NAMALWA (cell line): ENCODE results near the gene RYR2.

Experiments used
- DNase-seq: peaks from one replicate; pipeline ENCODE4 v3.0.0-alpha.2; 2015; ENCODE audit warnings: low spot score

Gene RYR2

DNA sequence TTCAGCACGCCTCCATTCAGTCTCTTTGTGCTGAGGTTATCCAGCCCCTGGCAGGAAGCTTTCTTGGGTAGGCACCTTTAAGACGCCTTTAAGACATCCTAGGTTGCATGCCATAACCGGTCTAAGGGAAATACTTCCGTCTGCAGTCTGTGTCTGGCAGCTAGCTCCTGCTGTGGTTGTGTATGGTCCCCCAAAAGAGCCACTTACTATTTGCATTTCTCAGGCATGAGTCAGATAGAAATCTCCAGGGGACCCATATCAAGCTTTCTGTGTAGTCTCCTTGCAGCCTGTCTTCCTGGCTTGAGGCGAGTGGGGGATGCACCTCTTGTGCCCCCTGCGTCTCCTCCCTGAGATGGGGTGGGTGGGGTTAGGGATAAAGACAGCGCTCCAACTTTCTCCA is 10.0 kb upstream of the RYR2 start:
- DNase-seq, result no peak

DNA sequence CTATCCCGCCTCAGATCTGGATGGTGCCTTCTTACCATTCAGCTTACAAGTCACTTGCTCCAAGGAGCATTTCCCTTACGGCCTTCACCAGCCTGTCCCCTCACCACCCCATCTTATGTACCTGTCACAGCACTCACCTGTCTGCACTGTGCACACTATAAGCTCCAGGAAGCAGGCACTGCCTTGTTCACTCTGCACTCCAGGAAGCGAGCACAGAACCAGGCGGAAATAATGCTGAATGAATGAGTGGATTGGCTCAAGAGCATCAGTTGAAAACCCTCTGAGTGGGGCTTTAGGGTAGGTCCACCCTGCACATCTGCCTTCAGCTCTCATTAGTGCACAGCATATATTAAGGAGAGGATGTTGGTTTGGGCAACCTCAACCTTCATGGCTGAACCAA is 8.9 kb upstream of the RYR2 start:
- DNase-seq, result no peak

DNA sequence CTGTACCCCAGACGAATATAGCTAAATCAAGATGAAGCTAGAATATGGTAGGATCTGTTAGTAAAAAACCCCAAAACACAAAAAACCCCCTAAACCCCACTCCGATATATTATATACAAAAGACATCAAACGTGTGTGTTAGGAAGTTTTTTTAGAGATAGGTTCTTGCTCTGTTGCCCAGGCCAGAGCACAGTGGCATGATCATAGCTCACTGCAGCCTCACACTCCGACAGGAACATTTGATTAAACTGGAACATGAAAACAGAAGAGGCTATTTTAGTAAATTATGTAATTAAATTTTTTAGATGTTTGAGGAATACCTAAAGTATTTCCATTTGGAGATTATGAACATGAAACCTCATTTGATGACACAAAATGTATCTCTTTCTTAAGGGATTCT is 8.2 kb upstream of the RYR2 start:
- no peak for DNase-seq

DNA sequence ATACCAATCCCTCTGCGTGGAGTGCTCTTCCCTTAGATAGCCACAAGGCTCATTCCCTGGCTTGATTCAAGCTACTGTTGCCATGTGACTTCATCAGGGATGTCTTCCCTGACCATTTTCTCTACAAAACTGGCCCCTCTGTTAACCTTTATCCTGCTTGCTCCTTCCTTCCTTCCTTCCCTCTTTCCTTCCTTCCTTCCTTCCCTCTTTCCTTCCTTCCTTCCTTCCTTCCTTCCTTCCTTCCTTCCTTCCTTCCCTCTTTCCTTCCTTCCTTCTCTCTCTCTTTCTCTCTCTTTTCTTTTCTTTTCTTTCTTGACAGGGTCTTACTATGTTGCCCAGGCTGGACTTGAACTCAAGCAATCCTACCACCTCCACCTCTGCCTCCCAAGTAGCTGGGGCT is 6.2 kb upstream of the RYR2 start:
- DNase-seq, result no peak

DNA sequence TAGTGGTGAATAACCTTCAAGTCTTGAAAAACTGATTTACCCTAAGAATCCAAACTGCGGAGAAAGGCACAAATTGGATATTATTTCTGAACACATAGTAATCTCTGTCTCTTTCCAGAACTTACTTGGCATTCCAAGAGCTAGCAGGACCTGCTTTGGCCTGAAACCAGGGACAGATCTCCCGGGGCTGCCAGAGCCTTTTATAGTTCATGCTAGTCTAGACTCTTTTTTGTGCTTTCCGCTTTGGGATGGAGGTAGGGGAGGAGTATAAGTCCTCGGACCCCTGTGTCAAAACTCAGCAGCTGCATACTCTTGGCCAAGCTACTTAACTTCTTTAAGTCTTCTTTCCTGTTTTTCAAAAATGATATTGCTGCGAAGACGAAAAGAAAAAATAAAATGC is 3.8 kb upstream of the RYR2 start:
- DNase-seq, result no peak

DNA sequence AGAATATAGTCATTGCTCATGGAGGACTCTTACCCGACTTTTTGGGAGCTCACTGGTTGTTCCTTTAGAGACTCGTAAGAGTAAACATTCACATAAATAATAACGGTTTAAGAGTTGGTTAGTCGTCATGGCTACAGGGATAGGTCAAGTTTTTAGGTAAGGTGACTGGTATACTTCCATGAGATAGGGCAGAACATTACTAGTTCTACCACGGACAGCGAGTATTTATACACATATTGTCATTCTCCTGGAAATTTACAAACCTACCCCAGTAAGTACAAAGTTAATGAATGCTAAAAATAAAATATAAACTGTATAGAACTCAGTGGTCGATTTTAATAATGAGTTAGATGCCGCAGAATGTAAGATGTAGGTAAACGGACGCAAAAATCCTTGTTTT is 1.2 kb upstream of the RYR2 start:
- DNase-seq, result no peak

DNA sequence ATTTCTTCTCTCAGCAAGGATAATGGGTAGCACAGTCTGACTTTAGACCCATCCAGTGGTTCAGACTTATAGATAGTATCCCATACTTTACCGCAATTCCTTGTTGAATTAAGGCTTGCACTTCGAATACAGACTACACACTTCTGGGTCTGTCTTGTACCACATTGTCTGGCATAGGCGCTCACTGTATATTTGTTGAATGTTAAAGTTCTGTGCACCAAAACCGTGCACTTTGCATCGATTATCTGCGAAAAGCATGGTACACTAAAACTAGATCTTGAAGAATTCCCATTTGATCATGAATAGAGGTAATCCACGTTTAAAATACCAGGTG is 556 bp upstream of the RYR2 start:
- no peak for DNase-seq

DNA sequence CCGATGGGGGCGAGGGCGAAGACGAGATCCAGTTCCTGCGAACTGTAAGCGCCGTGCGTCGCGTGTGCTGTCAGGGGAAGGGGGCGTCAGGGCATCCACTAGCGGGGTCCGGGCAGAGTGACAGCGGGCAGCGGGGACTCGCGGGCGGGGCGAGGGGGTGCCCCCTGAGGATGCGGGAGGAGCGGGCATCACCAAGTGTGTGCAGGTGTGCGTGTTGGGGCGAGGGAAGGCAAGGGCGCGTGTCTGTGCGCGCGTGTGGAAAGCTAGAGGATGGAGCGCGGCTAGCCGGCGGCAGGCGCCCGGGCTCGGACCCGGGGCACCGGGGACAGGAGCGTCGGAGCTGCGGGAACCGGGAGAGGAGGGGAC is 525 bp downstream of the RYR2 start:
- DNase-seq, result no peak

DNA sequence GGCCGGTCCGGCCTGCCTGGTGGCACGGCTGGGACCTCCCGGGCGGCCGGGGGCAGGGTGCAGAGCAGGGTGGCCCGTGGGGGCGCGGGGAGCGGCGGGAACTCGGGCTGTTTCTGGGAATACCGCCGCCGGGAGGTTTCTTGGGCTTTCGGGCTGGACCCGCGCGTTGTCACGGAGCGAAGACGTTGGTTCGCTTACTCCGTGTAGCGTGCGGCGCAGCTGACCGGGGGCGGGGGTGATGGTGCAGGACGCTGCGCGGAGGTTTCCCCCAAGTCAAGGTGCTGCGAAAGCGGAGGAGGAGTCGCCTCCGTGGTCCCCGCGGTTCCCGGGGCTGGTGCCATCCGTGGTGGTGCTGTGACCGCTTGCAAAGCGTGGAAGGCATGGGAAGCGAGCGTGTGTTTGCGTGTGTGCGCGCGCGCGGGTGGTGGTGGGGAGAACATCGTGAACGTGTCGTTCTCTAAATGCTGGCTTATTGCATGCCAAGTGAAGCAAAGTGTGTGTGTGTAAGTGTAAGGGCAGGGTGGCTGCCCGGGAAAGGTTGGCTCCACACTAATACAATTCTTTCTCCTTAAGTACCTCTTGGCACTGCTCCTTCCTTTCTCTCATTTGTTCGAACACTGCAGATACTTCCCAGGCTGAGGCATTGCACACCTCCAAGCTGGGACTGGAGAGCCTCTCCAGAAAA is 1.1 kb downstream of the RYR2 start:
- no peak for DNase-seq

DNA sequence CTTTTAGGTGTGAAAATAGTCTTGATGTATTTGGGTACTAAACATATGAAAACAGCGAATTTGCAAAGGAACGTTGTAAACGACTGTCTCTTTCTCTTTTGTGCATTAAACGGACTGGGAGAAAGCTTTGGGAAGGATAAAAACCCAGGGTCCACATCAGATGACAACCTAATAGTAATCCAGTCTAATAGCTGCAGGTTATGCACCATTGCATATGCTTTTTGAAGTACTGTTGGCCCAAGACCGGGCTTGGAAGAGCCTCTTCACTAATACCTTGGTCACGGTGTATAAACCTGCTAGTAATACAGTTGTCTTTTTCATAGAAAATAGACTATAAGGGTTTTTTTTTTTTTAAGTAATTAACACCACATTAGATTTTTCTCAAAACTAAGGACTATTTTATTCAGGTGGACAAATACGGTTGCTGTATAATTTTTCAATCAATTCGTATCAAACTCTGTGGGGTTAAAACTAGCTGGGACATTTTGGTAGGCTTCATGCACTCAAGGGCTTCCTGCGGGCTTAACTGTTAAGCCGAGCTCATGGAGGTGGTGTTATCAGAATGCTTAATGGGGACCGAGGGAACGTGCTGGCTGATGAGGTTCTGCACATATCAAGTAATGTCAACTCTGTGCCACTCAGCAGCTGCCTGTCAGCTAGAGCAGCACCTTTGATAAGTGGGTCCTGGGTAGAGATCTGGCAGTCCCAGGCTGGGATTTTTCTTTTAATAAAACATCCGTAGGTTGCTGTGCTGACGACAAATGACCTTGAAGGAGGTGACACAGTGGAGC is 2.1 kb downstream of the RYR2 start:
- DNase-seq, result no peak

DNA sequence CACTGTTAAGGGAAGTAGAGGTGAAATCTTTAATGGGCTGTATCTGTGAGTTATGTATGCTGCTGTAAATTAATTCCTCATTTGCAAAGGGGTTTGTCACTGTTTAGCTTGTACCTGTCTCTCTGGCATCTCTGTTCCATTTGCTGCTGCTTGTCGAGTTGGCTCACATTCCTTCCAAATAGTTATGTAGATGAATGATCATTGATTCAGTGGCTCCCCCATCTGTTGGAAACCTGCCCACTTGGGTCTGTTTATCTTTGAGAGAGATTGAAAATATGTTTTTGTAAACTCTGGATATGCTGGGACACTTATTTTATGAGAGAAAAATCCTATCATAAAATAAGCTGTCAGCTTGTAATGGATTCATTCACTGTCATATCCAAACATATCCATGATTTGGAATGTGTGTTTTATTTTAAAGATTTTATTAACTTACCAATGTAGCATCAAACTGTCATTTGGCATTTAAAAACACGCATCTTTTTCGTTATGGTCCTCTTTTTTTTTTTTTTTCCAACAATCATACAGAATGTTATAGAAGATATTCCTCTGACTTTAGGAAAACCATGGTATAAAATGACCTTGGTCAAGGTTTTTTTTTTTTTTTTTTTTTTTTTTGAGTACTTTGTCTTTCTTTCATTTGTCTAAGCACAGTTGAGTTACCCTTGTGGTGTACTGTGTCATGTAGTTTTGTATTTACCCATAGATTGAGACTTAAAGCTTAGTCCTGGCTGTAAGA is 3.5 kb downstream of the RYR2 start:
- DNase-seq, result peak; percentile 17

DNA sequence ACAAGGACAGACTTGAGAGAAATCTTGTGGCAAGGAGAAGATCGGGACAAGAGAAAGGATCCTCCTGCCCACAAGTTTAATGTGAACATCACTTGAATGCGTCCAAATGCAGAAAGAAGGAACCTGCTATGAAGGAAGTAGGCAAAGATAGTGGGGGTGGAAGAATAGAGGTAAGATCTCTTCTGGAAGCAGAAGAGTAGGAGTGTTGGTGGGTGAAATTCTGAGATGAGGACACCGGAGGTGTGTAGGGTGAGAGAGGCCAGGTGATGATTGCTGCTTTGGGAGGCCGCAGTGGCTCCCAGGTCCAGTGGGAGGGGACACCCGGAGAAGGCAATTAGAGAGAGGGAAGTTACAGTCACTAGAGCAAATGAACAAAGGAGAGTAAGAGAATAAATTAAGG is 6.8 kb downstream of the RYR2 start:
- DNase-seq, result no peak

DNA sequence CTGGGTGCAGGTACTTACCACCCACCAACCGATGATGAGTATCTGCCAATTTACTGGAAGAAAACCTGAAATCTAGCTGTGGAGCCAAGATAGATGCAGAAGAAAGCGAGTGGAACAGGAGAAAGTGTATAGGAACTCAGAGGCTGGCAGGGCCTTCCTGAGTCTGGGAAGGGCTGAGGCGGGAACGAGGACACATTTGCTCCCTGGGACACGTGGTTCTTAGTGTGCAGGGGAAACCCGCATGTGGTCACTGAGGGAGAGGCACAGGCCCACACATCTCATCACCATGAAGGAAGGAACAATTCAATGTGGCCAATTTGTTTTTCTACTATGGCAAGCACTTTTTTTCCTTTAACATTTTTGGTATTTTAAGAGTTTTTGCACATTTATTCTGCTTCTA is 8.2 kb downstream of the RYR2 start:
- no peak for DNase-seq

DNA sequence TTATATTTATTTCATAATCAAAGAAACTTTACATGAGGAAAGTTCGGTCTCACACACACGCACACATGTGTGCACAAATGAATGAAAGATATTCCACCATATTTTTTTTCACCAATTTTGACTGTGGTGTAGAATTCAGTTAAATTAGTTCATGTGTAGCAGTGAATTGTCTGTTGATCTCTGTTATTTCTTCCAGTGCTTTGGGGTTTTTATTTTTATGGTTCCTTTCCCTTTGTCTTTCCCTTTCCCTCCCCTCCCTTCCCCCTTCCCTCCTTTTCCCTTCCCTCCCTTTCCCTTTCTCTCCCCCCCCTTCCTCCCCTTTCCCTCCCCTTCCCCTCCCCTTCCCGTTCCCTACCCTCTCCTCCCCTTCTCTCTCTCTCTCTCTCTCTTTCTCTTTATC is 8.9 kb downstream of the RYR2 start:
- DNase-seq, result no peak

DNA sequence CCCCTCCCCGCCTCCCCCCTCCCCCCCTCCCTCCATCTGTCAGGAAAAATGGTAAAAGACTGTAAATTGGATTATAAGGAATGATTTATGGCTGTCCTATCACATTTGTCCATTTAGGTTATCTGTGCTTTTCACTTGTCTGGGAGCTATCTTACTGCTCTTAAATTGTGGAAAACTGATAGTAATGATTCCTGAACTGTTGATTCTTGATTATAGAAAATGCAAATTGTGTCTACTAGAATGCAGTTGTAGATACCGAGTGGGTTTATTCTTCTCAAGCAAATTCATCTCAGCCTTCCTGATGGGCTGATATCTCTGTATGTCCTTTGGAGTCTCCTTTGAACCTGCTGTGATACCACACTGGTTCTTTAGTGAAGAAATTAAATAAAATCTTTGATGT is 12.3 kb downstream of the RYR2 start:
- DNase-seq, result no peak

DNA sequence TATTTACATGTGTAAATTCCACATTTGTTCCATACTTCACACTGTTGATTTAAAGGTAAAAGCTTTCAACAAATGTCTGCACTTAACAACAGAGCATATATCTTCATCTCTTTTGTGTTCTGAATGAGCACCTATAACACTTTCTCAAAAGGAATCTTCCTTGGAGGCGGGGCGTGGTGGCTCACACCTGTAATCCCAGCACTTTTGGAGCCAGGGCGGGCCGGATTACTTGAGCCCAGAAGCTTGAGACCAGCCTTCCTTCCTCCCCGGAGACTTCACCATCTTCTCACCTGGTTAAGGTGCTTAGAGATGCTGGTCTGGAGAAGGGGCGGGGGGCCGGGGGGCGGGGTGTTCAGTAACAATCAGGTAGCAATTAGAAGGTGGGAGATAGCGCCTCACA is 16.5 kb downstream of the RYR2 start:
- DNase-seq, result no peak

DNA sequence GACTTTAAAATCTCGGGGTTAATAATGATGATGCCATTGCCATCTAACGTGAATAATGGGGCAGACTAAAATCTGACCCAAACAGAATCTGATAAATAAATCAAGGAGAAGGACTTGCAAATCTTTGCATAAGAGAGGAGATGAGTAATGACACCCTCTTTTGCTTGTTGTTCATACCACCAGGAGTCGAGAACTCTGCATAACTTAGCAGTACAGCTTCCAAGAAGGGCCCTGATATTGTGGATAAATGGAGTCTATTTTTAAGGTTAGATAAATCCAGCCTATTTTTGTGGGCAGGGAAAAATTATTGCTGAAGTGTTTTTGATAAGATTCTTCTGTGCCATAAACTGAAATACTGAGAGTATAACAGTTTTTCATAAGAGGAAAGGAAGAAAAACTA is 17.3 kb downstream of the RYR2 start:
- no peak for DNase-seq

DNA sequence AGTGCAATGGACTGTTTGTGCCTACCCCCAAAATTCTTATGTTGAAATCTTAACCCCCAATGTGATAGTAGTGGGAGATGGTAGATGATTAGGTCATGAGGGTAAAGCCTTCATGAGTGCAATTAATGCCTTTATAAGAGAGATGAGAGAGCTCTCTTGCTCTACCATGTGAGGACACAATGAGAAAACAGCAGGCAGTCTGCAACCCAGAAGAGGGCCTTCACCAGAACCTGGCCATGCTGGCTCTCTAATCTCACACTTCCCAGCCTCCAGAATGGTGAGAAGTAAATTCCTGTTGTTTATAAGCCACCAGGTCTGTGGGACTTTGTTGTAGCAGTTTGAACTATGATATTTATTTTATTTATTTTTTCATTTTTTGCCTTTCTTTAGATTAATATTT is 21.0 kb downstream of the RYR2 start:
- DNase-seq, result no peak

DNA sequence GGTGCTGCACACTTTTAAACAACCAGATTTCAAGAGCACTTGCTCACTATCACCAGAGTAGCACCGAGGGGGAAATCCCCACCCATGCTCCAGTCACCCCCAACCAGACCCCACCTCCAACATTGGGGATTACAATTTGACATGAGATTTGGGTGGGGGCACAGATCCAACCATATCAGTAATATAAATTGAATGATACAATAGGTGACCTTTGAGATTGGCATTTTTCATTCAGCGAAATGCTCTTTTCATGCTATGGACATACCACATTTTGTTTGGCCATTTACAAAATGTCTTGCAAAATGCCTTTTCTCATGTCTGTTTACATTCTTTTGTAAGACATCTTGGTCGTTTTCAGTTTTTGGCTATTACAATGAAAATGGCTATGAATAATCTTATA is 23.9 kb downstream of the RYR2 start:
- no peak for DNase-seq

DNA sequence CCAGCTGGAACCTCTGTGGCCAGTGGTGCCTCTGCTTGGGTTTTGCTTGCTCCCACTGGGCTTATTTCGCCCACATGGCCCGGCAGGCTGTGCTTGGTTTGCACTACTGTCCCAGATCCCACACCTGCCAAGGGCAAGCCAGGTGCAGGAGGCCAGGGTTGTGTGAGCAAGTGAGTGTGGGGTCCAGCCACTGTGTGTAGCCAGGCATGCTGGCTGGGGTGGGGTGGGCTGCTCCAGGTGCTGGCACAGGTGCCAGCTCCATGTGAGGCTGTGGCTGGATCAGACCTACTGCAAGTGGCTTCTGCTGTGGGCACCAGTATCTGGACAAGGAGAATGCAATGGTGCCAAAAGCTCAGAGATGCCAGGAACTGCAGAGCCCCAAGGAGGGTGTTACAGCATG is 28.5 kb downstream of the RYR2 start:
- no peak for DNase-seq

DNA sequence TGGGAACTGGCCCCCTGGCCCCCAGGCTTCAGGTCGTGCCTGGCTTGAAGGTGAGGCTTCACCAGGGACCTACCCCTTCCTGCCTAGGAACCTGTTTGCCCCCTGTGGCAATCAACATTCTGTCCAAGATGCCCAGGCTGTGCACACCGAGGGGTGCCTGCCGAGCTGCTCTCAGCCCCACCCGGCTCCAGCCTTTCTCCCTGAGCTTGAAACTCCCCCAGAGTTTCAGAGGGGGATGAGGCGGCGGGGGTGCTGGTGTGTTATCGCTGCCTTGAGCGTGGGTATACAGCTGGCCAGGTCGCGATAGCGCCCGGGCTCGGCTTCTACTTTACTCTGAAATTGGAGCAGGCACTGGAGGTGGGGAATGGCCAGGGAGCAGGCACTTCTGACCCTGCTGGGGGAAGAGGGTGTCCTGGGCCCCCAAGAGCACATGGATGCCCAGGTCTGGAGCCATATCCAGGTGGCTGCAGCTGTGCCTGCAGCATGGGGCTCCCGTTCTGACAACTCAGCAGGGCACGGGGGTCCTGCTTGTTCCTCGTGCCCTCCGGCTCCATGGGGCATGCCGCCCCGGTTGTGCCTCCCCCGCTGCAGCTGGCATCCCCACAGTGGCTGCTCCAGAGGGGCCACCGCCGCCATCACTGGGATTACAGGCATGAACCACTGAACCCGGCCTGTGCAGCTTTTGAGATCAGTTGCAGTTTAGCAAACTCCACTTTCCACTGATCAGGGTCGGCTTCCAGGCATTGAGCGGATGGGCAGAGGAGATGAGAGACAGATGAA is 29.8 kb downstream of the RYR2 start:
- DNase-seq, result no peak

DNA sequence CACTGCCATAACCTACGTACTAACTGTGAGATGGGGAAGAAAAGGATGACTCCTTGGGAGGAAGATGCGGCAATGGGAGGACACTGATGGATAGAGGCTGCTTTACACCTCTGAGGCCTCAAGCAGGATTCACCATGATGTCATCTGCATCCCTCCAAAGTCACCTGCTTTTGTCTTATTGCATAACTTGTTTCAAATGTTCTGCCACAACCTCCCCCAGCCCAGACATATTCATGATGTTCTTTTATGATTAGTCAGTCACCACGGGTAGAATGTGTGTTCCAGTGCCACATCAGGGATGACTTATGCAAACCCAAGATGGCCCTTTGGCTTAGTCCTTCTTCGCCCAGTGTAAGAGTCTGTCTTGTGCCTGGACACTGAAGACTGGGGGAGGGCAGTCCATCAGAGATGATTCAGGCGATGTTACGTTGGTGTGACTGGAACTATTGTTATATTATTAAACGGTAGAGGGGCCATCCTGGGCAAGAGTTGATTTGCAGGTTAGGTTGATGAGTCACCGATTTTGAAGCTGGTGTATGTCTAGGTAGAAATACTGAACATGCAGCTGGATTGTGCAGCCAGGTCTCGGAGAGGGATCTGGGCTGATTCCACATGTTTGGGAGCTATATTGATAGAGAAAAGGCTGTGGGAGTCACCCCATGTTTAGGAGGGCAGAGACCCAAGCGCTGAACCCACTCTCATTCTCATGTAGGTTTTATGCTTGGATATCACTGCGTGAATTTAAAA is 32.6 kb downstream of the RYR2 start:
- no peak for DNase-seq
